Measurements from ENCODE around the gene JAG2.

DNA sequence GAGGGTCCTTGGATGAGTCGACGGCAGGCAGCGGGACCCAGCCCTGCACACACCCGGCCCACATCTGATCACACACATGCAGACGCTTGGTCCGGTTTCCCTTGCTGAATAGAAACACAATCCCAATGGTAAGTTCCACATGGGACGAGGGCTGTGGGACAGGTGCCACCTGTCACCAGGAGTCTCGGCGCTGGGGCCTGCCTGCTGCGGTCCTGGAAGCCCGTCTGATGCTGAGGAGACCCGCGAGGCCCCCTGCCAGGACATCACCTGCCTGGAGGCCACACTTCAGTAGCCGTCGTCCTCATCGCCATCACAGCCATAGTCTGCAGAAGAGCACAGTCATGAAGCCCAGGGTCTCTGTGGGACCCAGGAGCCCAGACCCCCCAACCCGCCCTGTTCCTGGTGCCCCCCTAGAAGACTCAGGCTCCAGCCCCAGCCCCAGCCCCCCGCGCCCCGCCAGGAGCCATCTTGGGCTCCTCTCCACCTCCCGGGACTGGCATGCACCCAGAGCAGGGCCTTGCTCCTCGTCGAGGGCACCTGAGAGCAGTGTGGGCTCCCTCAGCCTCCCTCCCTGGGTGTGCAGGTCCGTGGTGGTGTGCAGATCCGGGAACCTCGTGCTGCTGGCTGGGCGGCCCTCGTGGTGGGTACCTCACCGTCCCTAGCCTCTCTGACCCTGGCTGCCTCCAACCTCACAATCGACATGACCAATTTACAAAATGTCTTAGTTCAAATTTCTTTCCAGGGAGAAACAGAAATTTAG, 41.9 kb upstream of the JAG2 start:
- TF ChIP-seq, protein P1, sequence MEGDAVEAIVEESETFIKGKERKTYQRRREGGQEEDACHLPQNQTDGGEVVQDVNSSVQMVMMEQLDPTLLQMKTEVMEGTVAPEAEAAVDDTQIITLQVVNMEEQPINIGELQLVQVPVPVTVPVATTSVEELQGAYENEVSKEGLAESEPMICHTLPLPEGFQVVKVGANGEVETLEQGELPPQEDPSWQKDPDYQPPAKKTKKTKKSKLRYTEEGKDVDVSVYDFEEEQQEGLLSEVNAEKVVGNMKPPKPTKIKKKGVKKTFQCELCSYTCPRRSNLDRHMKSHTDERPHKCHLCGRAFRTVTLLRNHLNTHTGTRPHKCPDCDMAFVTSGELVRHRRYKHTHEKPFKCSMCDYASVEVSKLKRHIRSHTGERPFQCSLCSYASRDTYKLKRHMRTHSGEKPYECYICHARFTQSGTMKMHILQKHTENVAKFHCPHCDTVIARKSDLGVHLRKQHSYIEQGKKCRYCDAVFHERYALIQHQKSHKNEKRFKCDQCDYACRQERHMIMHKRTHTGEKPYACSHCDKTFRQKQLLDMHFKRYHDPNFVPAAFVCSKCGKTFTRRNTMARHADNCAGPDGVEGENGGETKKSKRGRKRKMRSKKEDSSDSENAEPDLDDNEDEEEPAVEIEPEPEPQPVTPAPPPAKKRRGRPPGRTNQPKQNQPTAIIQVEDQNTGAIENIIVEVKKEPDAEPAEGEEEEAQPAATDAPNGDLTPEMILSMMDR (IDR thresholded peaks at IDR 0.05): no peak
- TF ChIP-seq POLR2A (IDR thresholded peaks at IDR 0.05): no peak

Measured in esophagus squamous epithelium (tissue), 4 donors.